HCT116 (cell line): ENCODE data around the gene A4GALT. TPM values are rescaled to one million over a fixed set of nuclear protein-coding genes. Genes with fewer than 3 reads are reported as not detected.
A peak's percentile ranks its signal among the peaks of the same experiment; 100 is the strongest.
"Not testable (repeated sequence)": the region's sequence is repeated elsewhere in the genome, so short reads cannot be mapped to it uniquely, and the experiment has no call there.

Experiments used
- ATAC-seq: fragments of 200-7000 bp; cut with Tn5 transposase; 2 replicates; pipeline ENCODE4 v1.9.1; 2020; ENCODE audit warnings: mild to moderate bottlenecking, moderate library complexity
- BruUV-seq: library from RNA; stranded (reverse); fragments of 400-500 nt; replicated peaks from 2 replicates; lab custom pipeline; 2021; lab: Mats Ljungman, UMichigan
- CTCF ChIA-PET: fragments of 300-600 bp; sonication (Branson Sonifier 250); formaldehyde crosslinking; loops from one replicate; lab custom pipeline; 2021; ENCODE audit warnings: antibody characterized with exemption; lab: Charles Lee
- POLR2A ChIA-PET: fragments of 300-600, 350-600 bp; sonication (Branson Sonifier 250); formaldehyde crosslinking; loops from one replicate; lab custom pipeline; 2021; ENCODE audit warnings: antibody characterized with exemption; lab: Charles Lee
- RAD21 ChIA-PET, 2 experiments: fragments of 300-600 bp; sonication (Branson Sonifier 250); formaldehyde crosslinking; loops; one replicate each; lab custom pipeline; 2023; ENCODE audit warnings: low total read pairs in 2 of 2; ENCODE audit not compliant: uncharacterized antibody in 2 of 2, unreplicated experiment in 2 of 2, low non-redundant PET in 1 of 2; lab: Charles Lee
- DNase-seq: peaks from one replicate; pipeline ENCODE4 v3.0.0-alpha.2; 2010; ENCODE audit warnings: low read depth, low spot score
- H2AFZ ChIP-seq: fragments of 200-600 bp; shearing (Covaris generic), sonication (generic); 2 replicates; pipeline ENCODE4 v1.6.1; 2017; ENCODE audit warnings: low read depth, mixed run types, mixed read lengths, antibody characterized with exemption, low read length; ENCODE audit not compliant: poor library complexity, severe bottlenecking
- H3K27ac ChIP-seq: 2 replicates; pipeline ENCODE4 v1.5.1; 2012; ENCODE audit warnings: low read depth, low read length
- H3K27me3 ChIP-seq: fragments of 200-600 bp; sonication (generic); 2 replicates; pipeline ENCODE4 v1.6.1; 2016; ENCODE audit warnings: mixed run types, low read length, mixed read lengths; ENCODE audit not compliant: insufficient read depth
- H3K36me3 ChIP-seq, 2 experiments: fragments of 200-500 bp in 1 of 2; fragments of 200-600 bp in 1 of 2; sonication (Bioruptor generic) in 1 of 2; sonication (generic) in 1 of 2; 2 replicates each; pipeline versions ENCODE4 v1.5.1 to v1.6.1; 2014 to 2016; ENCODE audit warnings: low read length in 2 of 2, inconsistent platforms in 1 of 2, mixed read lengths in 1 of 2, mixed run types in 1 of 2; ENCODE audit not compliant: insufficient read depth in 2 of 2, control insufficient read depth in 1 of 2
- H3K4me1 ChIP-seq, 2 experiments: fragments of 200-600 bp in 1 of 2; sonication (generic) in 1 of 2; 2 replicates each; pipeline versions ENCODE4 v1.5.1 to v1.6.1; 2012 to 2017; ENCODE audit warnings: low read length in 2 of 2, inconsistent platforms in 1 of 2, mild to moderate bottlenecking in 1 of 2, mixed read lengths in 1 of 2, mixed run types in 1 of 2, moderate library complexity in 1 of 2; ENCODE audit not compliant: insufficient read depth in 2 of 2, control insufficient read depth in 1 of 2
- H3K4me2 ChIP-seq: fragments of 200-600 bp; sonication (generic); 2 replicates; pipeline ENCODE4 v1.6.1; 2017; ENCODE audit warnings: mixed run types, low read length, mixed read lengths
- H3K4me3 ChIP-seq, 2 experiments: fragments of 200-600 bp in 1 of 2; sonication (generic) in 1 of 2; replicated peaks in 1 of 2; 2 replicates each; pipeline ENCODE4 v1.5.1; 2011 to 2016; ENCODE audit warnings: low read length in 2 of 2, control low read depth in 1 of 2, low read depth in 1 of 2, mild to moderate bottlenecking in 1 of 2, mixed read lengths in 1 of 2, mixed run types in 1 of 2
- H3K79me2 ChIP-seq: fragments of 200-600 bp; sonication (generic); 2 replicates; pipeline ENCODE4 v1.6.1; 2017; ENCODE audit warnings: mild to moderate bottlenecking, mixed run types, low read length, moderate library complexity, mixed read lengths; ENCODE audit not compliant: insufficient read depth
- H3K9ac ChIP-seq: fragments of 200-600 bp; sonication (generic); 2 replicates; pipeline ENCODE4 v1.6.1; 2016; ENCODE audit warnings: low read length, mixed read lengths
- H3K9me2 ChIP-seq: fragments of 200-600 bp; sonication (generic), shearing (Covaris generic); 2 replicates; pipeline ENCODE4 v1.6.1; 2017; ENCODE audit warnings: mixed run types, mild to moderate bottlenecking, moderate library complexity; ENCODE audit not compliant: insufficient read depth
- H3K9me3 ChIP-seq, 2 experiments: fragments of 200-500 bp in 1 of 2; fragments of 200-600 bp in 1 of 2; sonication (Bioruptor generic) in 1 of 2; sonication (generic) in 1 of 2; 2 replicates each; pipeline ENCODE4 v1.6.1; 2014 to 2017; ENCODE audit warnings: low read length in 2 of 2, mixed read lengths in 2 of 2, inconsistent platforms in 1 of 2, low read depth in 1 of 2, mild to moderate bottlenecking in 1 of 2, mixed run types in 1 of 2, moderate library complexity in 1 of 2; ENCODE audit not compliant: control insufficient read depth in 1 of 2, insufficient read depth in 1 of 2
- H4K20me1 ChIP-seq: fragments of 200-600 bp; sonication (generic), shearing (Covaris generic); 2 replicates; pipeline ENCODE4 v1.6.1; 2017; ENCODE audit warnings: mixed run types, mild to moderate bottlenecking, moderate library complexity; ENCODE audit not compliant: insufficient read depth
- FOSL1 ChIP-seq: IDR thresholded peaks from 2 replicates; pipeline ENCODE4 v1.6.1; 2012; ENCODE audit warnings: low read depth
- intact Hi-C: fragments of 100-400 bp; cut with micrococcal nuclease; formaldehyde crosslinking; loops from 2 replicates; pipeline ENCODE4 v1.10.0; 2022
- total RNA-seq: library from RNA; stranded (reverse); gene quantifications from one replicate; pipeline ENCODE4 v1.2.1, GENCODE V29; 2021; ENCODE audit not compliant: unreplicated experiment

Gene A4GALT
- total RNA-seq, 1 experiment from 2014 or later = 16.0 TPM

GRCh38 chr22:42755553-42755952 lies 34.9 kb upstream of the A4GALT start:
- POLR2A ChIA-PET = interaction anchor here (1.8 kb wide), 1 partner anchor 140 kb away, joined by 7 read pairs; no protein-coding TSS in a partner anchor
- Histone ChIP-seq H3K4me1 (peaks cover 31% of the 10 kb centered on the region in 2 experiments), H2AFZ (peak overlapping the region; percentile 85), H3K4me2 (peak overlapping the region; percentile 60), H3K27ac (peak overlapping the region; percentile 37; the same call in 1 of the 2 replicates)
- H3K36me3 ChIP-seq, H3K27me3 ChIP-seq, intact Hi-C loops, H3K9me2 ChIP-seq, H3K9ac ChIP-seq, BruUV-seq, H3K79me2 ChIP-seq, RAD21 ChIA-PET, H3K9me3 ChIP-seq, H4K20me1 ChIP-seq, CTCF ChIA-PET, H3K4me3 ChIP-seq: not testable (repeated sequence)
- ATAC-seq (peak; percentile 60), DNase-seq (peak; percentile 53)
- TF ChIP-seq FOSL1 = peak; percentile 54

GRCh38 chr22:42755121-42755520 lies 34.5 kb upstream of the A4GALT start:
- H3K79me2 ChIP-seq, H4K20me1 ChIP-seq, H3K36me3 ChIP-seq, H3K4me3 ChIP-seq, H3K27me3 ChIP-seq, DNase-seq, CTCF ChIA-PET, H3K9me3 ChIP-seq, BruUV-seq, H3K9me2 ChIP-seq, intact Hi-C loops, H3K9ac ChIP-seq, H2AFZ ChIP-seq: not testable (repeated sequence)
- ATAC-seq = peak; percentile 9; the same call in 1 of the 2 replicates
- ChIA-PET POLR2A (interaction anchor here (1.8 kb wide), 1 partner anchor 139 kb away, joined by 7 read pairs; no protein-coding TSS in a partner anchor), RAD21 (interaction anchor here in 1 of 2 experiments (0.7 kb wide), 1 partner anchor 387 kb away, joined by 3 read pairs; no protein-coding TSS in a partner anchor)
- Histone ChIP-seq H3K4me2 (peak overlapping the region; percentile 60), H3K27ac (peak overlapping the region; percentile 37; the same call in 1 of the 2 replicates), H3K4me1 (peaks cover 31% of the 10 kb centered on the region in 2 experiments)
